HL-60/S4 treated with retinoic acid at 250 ng/mL for 4 days and 3 days (cell line): Measurements from ENCODE around the gene PRDM2.

ENCODE experiments used
- in situ Hi-C: fragments of 300-500 bp; cut with MboI; formaldehyde crosslinking; loops from 2 replicates; pipeline ENCODE4 v1.7.0; 2022; ENCODE audit warnings: low sequenced_read_pairs

The PRDM2 gene

DNA sequence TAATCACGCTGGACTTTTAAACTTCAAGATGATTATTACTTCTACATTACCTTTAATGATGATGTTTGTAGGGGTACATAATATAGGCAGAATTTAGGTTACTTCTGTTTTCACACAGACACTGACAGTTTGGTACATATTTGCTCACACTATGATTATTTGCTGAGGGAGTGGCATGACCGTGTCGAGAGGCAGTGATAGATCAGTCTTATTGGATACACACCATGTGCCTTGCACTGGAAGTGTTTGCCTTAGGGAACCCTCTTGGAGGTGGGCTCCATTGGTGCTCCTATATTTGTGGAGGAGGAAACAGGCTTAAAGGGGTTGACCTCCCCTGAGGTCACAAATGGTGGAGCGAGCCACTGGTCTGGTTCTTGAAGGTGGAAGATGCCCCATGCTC lies 132.1 kb downstream of the PRDM2 start:
- in situ Hi-C loops: no loop called here

DNA sequence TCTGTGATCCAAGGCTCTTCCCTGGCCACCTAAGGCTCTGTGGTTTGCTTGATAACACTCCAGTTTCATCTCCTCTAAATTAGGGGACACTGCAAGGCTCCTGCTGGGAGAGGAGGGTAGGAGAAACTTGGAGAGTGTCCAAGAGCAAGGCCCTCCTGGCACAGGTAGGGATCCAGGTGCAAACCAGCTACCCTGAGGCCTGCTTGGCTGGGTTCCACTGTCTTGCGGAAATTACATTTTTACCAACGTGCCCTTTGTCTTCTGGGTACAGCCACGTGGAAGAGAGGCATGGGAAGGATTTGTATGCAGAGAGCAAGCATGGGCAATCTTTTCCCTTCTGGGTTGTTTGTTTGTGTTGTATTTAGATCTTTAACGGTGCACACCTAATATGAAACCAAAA lies 132.5 kb downstream of the PRDM2 start:
- in situ Hi-C loops: no loop called here

- in situ Hi-C loops: no loop called here
Measured at GRCh38 chr1:13836136-13836535, 136.1 kb downstream of the PRDM2 start.

DNA sequence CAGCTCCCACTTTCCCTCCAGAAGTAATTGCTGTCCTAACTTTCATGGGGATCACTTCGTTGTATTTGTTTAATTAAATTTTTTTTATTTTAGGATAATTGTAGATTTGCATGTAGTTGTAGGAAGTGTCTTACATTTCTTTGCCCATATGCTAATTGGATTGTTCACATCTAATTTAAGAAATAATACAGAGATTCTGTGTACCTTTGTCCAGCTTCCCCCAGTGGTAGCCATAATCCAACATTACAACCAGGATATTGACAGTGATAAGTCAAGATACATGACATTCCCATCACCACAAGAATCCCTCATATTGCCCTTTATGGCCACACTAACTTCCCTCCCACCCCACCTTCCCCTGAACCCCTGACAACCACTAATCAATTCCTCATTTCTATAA lies 136.6 kb downstream of the PRDM2 start:
- in situ Hi-C loops: no loop called here

DNA sequence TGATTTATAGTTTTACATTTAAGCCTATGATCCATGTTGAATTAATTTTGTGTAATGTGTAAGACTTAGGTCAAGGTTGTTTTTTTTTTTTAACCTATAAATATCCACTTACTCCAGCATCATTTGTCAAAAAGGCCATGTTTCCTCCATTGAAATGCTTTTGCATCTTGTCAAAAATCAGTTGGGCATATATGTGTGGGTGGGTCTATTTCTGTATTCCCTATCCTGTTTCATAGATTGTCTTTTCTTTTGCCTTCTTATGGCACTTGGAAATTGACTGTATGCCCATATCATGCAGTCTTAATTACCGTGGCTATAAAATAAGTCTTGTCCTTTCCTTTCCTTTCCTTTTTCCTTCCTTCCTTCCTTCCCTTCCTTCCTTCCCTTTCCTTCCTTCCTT lies 138.2 kb downstream of the PRDM2 start:
- in situ Hi-C loops: no loop called here

- in situ Hi-C loops: no loop called here
Measured at GRCh38 chr1:13842497-13842896, 142.5 kb downstream of the PRDM2 start.

DNA sequence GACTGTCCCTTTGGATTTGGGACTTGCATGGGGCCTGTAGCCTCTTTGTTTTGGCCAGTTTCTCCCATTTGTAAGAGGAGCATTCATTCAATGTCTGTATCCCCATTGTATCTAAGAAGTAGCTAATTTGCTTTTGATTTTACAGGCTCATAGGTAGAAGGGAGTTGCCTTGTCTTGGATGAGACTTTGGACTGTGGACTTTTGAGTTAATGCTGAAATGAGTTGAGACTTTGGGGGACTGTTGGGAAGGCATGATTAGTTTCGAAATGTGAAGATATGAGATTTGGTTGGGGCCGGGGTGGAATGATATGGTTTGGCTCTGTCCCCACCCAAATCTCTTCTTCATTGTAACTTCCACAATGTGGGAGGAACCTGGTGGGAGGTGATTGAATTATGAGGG lies 151.7 kb downstream of the PRDM2 start:
- in situ Hi-C loops: no loop called here

DNA sequence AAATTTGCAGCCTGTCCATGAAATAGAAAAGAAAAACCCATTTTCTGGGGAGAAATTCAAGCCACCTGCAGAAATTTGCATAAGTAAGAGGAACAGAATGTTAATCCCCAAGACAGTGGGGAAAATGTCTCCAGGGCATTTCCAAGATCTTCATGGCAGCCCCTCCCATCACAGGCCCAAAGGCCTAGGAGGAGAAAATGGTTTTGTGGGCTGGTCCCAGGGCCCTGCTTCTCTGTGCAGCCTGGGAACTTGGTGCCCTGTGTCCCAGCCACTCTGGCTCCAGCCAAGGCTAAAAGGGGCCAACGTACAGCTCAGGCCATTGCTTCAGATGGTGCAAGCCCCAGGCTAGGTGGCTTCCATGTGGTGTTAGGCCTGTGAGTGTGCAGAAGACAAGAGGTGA lies 155.6 kb downstream of the PRDM2 start:
- in situ Hi-C loops: no loop called here

DNA sequence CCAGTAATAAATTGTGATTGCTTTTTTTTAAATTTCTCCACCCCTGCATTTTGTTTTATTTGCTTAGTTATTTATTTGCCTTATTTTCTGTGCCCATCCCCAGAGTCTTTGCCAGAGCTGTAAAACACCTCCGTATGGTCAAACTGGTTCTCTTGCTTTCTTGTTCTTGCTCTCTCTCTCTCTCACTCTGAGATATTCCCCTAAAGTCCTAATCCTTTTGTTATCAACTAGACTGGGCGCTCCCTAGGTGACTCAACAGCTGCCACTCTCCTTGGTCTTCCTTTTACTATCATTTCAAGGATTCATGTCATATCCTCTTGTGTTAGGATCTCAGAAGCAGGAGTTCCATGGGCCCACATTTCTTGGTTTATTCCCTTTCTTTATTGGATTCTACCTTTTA lies 160.0 kb downstream of the PRDM2 start:
- in situ Hi-C loops: no loop called here

- in situ Hi-C loops: no loop called here
Measured at GRCh38 chr1:13864760-13865159, 164.8 kb downstream of the PRDM2 start.

GRCh38 chr1:13865851-13866250 lies 165.9 kb downstream of the PRDM2 start:
- in situ Hi-C loops: no loop called here

DNA sequence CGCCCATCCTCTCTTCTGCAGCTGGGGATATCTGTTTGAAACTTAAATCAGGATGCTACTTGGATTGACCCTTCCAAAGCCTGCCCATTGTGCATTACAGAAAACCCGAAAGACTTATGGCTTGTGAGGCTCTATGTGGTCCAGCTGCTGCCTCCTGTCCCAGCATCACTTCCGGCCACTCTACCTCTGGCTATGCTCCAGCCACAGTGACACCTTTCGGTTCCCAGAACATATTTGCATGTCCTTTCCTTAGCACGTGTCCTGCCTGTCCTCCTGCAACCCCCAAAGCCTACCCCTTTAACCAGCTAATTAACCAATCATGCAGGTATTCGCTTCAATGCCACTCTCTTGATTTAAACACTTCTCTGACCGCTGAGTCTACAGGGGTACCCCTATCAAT lies 167.6 kb downstream of the PRDM2 start:
- in situ Hi-C loops: no loop called here

DNA sequence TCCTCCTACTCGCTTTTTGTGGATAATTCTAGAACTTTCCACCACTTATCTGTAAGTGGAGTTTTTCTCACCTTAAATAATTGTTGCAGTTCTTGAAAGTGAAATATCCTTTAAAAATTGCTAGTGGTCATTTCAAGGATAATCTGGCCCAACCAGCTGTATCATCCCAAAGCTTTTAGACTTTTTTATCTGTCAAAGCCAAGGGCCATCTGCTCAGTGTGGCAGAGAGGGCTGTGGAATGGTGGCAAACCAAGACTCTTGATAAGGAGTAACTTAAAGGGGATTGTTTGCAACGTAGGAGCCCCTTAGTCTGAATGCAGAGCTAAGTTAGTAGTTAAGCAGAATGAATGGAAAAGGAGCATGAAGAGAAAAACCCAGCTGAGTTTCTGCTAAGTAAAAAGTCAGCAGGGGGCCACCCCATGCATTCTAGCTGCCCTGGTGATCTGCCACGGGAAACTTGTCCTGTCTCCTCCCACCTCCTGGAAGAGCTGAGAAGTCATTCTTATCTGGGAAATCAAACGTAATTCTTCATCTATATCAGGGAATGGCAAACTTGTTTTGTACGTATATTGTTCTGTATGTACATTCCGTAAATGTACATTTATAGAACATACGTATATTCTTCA lies 169.3 kb downstream of the PRDM2 start:
- in situ Hi-C loops: no loop called here

GRCh38 chr1:13871413-13871812 lies 171.4 kb downstream of the PRDM2 start:
- in situ Hi-C loops: no loop called here

- in situ Hi-C loops: no loop called here
Measured at GRCh38 chr1:13871886-13872285, 171.9 kb downstream of the PRDM2 start.

DNA sequence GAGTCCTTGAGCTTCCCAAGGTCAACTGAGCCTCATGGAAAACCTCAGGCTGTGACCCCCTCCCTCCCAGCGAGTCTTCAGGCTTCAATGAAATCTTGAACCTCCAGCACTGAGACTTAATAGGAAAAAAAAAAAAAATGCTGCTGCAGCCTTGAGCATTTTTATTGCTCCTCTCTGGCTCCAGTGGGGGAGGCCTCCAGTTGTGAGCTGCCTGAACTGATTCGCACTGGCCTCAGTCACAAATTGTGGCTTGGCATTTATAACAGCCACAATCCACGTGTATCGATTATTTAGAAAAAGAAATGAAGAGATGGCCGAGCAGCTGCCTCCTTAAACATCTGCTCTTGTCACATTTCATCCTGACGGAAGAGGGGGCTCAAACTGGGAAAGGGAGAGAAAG lies 173.0 kb downstream of the PRDM2 start:
- in situ Hi-C loops: no loop called here
